Lower lobe of right lung (tissue), 2 donors: ENCODE measurements around the gene AHI1. TPM values are rescaled to one million over a fixed set of nuclear protein-coding genes. Genes with fewer than 3 reads are reported as not detected.

Experiments used
- ATAC-seq, 2 donors: fragments of 200-7000 bp; cut with Tn5 transposase; one replicate each; pipeline ENCODE4 v1.9.1; 2020 to 2022; ENCODE audit warnings: mild to moderate bottlenecking in 2 of 2, moderate library complexity in 2 of 2
- DNase-seq: peaks from one replicate; pipeline ENCODE4 v3.0.0-alpha.2; 2020
- H3K27ac ChIP-seq: fragments of 200-600 bp; one replicate; pipeline ENCODE4 v1.8.0; 2022
- H3K27me3 ChIP-seq: fragments of 200-600 bp; one replicate; pipeline ENCODE4 v1.8.0; 2022; ENCODE audit warnings: low read depth
- H3K36me3 ChIP-seq: fragments of 200-600 bp; one replicate; pipeline ENCODE4 v1.8.0; 2022; ENCODE audit warnings: mild to moderate bottlenecking
- H3K4me1 ChIP-seq: fragments of 200-600 bp; one replicate; pipeline ENCODE4 v1.8.0; 2022
- H3K4me3 ChIP-seq: fragments of 200-600 bp; one replicate; pipeline ENCODE4 v1.8.0; 2022; ENCODE audit warnings: mild to moderate bottlenecking
- H3K9me3 ChIP-seq: fragments of 200-600 bp; one replicate; pipeline ENCODE4 v1.8.0; 2022
- intact Hi-C: fragments of 100-400 bp; cut with DNase I; formaldehyde crosslinking; loops from one replicate; pipeline ENCODE4 v1.11.0; 2022
- total RNA-seq: library from RNA; stranded (reverse); fragmentation: NEBNext Ultra II Directional; extraction: Animal tissue kit (Norgen Biotek cat#: 25700); gene quantifications from one replicate; pipeline ENCODE4 v1.2.1, GENCODE V29; 2021
- TF ChIP-seq, protein P1 (sequence below): fragments of 200-600 bp; IDR thresholded peaks from one replicate; pipeline ENCODE4 v1.8.0; 2022; ENCODE audit warnings: antibody characterized with exemption, mild to moderate bottlenecking
- donor health status: DM: no; HTN: yes; CAD: no; lungs with severe emphysema.

Gene AHI1
- total RNA-seq, 1 donor from 2014 or later, result 31.7 TPM

DNA sequence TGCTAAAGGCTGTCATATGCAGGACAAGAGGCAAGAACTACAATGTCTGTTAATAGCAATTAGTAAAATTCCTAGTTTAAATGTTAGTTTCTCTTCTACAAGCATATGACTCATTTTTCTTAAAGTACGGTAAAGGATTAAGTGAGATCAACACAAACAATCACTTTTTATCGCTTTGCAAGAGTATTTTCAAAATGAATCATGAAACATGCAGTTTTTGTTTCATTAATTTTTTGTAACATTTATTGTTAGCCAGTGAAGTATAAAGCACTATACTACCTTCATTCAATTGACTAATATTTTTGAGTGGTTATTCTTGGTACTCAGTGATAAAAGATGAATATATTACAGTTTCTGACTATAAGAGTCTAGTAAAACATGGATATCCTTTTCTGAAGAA lies 138.6 kb downstream of the AHI1 start:
- Histone ChIP-seq H3K4me1 (no peaks in the 10 kb centered on the region), H3K9me3 (no peaks in the 10 kb centered on the region), H3K36me3 (no peaks in the 10 kb centered on the region), H3K4me3 (no peak overlapping the region), H3K27ac (no peak overlapping the region), H3K27me3 (no peaks in the 10 kb centered on the region)
- ATAC-seq (no peak), DNase-seq (no peak)
- TF ChIP-seq, protein P1, sequence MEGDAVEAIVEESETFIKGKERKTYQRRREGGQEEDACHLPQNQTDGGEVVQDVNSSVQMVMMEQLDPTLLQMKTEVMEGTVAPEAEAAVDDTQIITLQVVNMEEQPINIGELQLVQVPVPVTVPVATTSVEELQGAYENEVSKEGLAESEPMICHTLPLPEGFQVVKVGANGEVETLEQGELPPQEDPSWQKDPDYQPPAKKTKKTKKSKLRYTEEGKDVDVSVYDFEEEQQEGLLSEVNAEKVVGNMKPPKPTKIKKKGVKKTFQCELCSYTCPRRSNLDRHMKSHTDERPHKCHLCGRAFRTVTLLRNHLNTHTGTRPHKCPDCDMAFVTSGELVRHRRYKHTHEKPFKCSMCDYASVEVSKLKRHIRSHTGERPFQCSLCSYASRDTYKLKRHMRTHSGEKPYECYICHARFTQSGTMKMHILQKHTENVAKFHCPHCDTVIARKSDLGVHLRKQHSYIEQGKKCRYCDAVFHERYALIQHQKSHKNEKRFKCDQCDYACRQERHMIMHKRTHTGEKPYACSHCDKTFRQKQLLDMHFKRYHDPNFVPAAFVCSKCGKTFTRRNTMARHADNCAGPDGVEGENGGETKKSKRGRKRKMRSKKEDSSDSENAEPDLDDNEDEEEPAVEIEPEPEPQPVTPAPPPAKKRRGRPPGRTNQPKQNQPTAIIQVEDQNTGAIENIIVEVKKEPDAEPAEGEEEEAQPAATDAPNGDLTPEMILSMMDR, result no peak
- intact Hi-C loops, result no loop called here

DNA sequence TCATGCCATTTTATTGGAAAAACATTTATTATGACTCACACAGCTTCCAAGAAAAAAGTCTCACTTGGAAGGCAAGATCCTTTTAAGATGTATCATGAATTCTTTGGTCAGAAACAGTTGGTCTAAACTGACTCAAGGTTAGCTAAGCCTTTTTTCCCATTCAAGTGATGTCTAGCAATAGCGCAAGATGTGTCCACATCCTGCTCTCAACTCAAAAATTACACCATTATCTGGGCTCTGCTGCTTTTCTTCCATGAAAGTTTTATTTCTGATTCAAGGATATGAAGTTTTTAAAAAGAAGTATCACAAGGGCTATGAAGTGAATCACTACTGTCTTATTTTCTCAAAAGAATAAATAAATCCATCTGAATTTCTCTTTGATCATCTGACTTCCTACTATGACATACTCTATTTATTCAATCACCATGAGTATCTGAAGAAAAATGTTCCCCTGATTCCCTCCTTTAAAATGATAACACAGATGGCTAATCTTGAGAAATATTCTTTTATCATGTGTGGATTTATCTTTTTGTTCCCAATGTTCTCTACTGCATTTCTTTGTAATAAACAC lies 139.2 kb downstream of the AHI1 start:
- ATAC-seq (no peak), DNase-seq (no peak)
- H3K36me3 ChIP-seq, result no peaks in the 10 kb centered on the region
- H3K27ac ChIP-seq, result no peak overlapping the region
- no peak overlapping the region for H3K4me3 ChIP-seq
- no peaks in the 10 kb centered on the region for H3K27me3 ChIP-seq
- H3K9me3 ChIP-seq, result no peaks in the 10 kb centered on the region
- no peaks in the 10 kb centered on the region for H3K4me1 ChIP-seq
- intact Hi-C loops, result no loop called here
- TF ChIP-seq, protein P1, result no peak

DNA sequence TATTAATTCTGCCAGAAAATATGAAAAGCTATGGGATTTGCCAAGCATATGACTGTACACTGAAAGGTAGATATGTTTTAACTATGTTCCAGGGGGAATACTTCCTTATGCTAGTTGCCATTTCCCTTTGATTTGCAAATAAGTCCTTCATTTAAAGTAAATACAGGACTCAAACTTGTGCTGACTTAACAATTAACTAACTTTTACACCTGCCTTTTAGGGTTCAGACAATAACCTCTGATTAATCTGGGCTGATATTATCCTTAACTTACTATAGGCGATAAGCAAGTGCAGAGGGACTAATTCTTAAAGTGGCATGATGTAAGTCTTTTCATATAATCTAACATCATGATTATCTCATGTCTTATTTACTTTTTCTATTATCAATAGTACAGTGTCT lies 143.1 kb downstream of the AHI1 start:
- ATAC-seq (no peak), DNase-seq (no peak)
- no peak overlapping the region for H3K27ac ChIP-seq
- no peak overlapping the region for H3K4me3 ChIP-seq
- intact Hi-C loops, result no loop called here
- no peaks in the 10 kb centered on the region for H3K4me1 ChIP-seq
- H3K27me3 ChIP-seq, result no peaks in the 10 kb centered on the region
- TF ChIP-seq, protein P1, result no peak
- H3K9me3 ChIP-seq, result no peaks in the 10 kb centered on the region
- H3K36me3 ChIP-seq, result no peaks in the 10 kb centered on the region

DNA sequence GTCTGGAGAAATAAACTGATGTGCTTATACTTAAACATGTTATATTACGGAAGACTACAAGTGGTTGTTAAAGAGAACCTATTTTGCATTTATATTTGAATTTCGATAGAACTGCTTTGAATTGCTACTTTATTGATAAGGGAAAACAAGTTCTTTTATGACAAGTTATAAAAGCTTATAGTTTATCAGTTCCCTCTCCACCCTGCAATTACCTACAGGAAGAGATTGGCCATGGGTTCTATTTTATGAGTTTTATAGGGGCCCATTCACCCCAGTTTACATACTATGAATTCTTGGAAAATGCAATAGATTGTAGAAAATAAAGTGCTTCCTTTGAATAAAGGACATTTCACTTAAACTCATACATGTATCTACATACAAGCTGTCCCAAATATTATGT lies 144.4 kb downstream of the AHI1 start:
- Histone ChIP-seq H3K4me3 (no peak overlapping the region), H3K9me3 (no peaks in the 10 kb centered on the region), H3K4me1 (no peaks in the 10 kb centered on the region), H3K27me3 (no peaks in the 10 kb centered on the region), H3K27ac (no peak overlapping the region), H3K36me3 (no peaks in the 10 kb centered on the region)
- intact Hi-C loops, result no loop called here
- TF ChIP-seq, protein P1, result no peak
- ATAC-seq, result no peak
- no peak for DNase-seq

DNA sequence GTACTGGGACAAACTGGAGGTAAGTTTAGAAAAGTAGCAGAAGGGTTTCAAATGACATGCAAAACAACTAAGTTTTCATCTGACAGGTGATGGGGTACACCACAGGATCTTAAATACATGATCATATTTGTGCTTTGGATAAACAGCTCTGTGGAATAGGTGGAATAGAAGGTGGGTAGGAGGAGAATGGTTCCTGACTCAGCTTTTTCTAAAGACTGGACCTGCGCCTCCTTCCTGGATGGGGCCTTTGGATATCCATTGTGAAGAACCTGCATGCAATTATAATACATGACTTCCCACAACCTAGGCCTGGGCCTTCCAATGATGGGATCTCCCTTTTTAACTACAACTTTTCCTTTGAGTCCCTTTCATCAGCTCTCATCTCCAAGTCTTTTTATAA lies 145.9 kb downstream of the AHI1 start:
- TF ChIP-seq, protein P1, result no peak
- no peaks in the 10 kb centered on the region for H3K4me1 ChIP-seq
- H3K9me3 ChIP-seq, result no peaks in the 10 kb centered on the region
- ATAC-seq, result no peak
- H3K4me3 ChIP-seq, result no peak overlapping the region
- DNase-seq, result no peak
- H3K36me3 ChIP-seq, result no peaks in the 10 kb centered on the region
- H3K27me3 ChIP-seq, result no peaks in the 10 kb centered on the region
- intact Hi-C loops, result no loop called here
- no peak overlapping the region for H3K27ac ChIP-seq

DNA sequence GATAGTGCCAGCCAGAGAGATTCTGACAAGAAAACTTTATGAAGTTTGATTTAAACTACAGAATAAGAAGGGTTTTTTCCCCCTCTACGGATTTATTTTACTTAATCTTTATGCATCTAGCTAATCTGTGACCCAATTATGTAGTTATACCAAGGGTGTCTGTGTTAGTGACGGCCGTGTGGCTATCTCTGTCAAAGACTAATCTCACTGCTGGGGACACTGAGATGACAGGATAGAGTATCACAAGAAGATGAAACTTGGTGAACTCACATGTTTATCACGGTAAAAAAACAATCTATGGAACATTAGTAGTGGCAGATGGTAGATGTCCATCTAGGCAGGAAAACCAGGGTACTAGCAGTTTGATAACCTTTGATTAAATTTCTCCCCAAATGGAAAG lies 149.7 kb downstream of the AHI1 start:
- Histone ChIP-seq H3K9me3 (no peaks in the 10 kb centered on the region), H3K36me3 (no peaks in the 10 kb centered on the region), H3K4me3 (no peak overlapping the region), H3K27ac (no peak overlapping the region), H3K27me3 (no peaks in the 10 kb centered on the region), H3K4me1 (no peaks in the 10 kb centered on the region)
- DNase-seq (no peak), ATAC-seq (no peak)
- intact Hi-C loops, result no loop called here
- TF ChIP-seq, protein P1, result no peak
